Measurements from ENCODE around the gene CD226. TPM values are rescaled to one million over a fixed set of nuclear protein-coding genes. Genes with fewer than 3 reads are reported as not detected.

The CD226 gene
- total and polyA plus RNA-seq, 2 of the 4 experiments (the other 2 are of a cell fraction): 0.29 to 1.1 TPM

DNA sequence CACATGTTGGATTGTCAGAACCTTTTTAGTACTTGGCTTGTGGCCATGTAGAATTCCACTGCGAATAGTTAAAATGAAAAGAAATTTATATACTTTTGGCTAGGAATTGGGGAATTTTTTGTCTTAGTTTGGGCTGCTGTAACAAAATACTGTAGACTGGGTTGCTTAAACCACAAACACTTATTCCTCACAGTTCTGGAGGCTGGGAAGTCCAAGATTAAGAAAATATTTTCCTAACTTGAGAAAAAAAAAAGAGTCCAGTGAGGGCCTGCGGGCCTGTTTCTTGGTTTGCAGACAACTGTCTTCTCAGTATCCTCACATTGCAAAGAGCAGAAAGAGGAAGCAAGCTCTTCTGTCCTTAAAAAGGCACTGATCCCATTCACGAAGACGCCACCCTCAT lies 81.9 kb downstream of the CD226 start:
- Histone ChIP-seq H3K14ac (replicated peaks; ENCODE audit: low read depth, low read length) (no peak overlapping the region), H3K9me1 (ENCODE audit: insufficient read depth, low read length) (no peaks in the 10 kb centered on the region), H2BK5ac (ENCODE audit: low read depth, low read length, poor library complexity, severe bottlenecking) (no peak overlapping the region), H2BK20ac (ENCODE audit: low read depth, low read length) (no peak overlapping the region), H2AK5ac (ENCODE audit: low read depth, low read length) (no peak overlapping the region), H2AFZ (replicated peaks; ENCODE audit: low read length, poor library complexity) (no peak overlapping the region), H3K23ac (ENCODE audit: low read depth, low read length) (no peak overlapping the region), H3K27me3 (ENCODE audit: control insufficient read depth, insufficient read depth, low read length) (no peaks in the 10 kb centered on the region), H3K79me1 (ENCODE audit: low read depth in 1 of 2, low read length in 2 of 2) (no peaks in the 10 kb centered on the region), H3K27ac (ENCODE audit: insufficient read depth, low read length) (no peak overlapping the region), H3K4ac (ENCODE audit: low read depth, low read length) (no peak overlapping the region), H3K4me2 (ENCODE audit: low read depth, low read length) (no peak overlapping the region), H2BK120ac (ENCODE audit: low read depth, low read length) (no peak overlapping the region), H4K20me1 (ENCODE audit: insufficient read depth, low read length) (no peaks in the 10 kb centered on the region), H3K56ac (ENCODE audit: extremely low read depth, insufficient read depth, low read length) (no peak overlapping the region), H3K4me1 (ENCODE audit: control insufficient read depth, insufficient read depth, low read length) (no peaks in the 10 kb centered on the region), H3K9me3 (ENCODE audit: control insufficient read depth, insufficient read depth, low read length) (no peaks in the 10 kb centered on the region), H4K8ac (ENCODE audit: low read depth in 2 of 2, low read length in 2 of 2) (no peak overlapping the region), H3K18ac (ENCODE audit: low read depth, low read length) (no peak overlapping the region), H2AK9ac (replicated peaks; ENCODE audit: low read depth, low read length, poor library complexity) (no peak overlapping the region), H4K5ac (ENCODE audit: low read depth, low read length) (no peak overlapping the region), H3K4me3 (ENCODE audit: insufficient read depth, low read depth, low read length) (no peak overlapping the region), H3K9ac (ENCODE audit: low read depth, low read length) (no peak overlapping the region), H3K36me3 (ENCODE audit: control insufficient read depth, insufficient read depth, low read length) (no peaks in the 10 kb centered on the region), H2BK15ac (ENCODE audit: low read depth, low read length) (no peak overlapping the region), H4K91ac (ENCODE audit: insufficient read depth, low read depth, low read length) (no peak overlapping the region)
- TF ChIP-seq FOS (IDR thresholded peaks at IDR 0.05; ENCODE audit: low read depth, low read length) (no peak), SMC3 (IDR thresholded peaks at IDR 0.05; ENCODE audit: low read depth, low read length) (no peak), POLR2A (IDR thresholded peaks at IDR 0.05; ENCODE audit: low read depth, low read length) (no peak), NFE2L2 (IDR thresholded peaks at IDR 0.05; ENCODE audit: low read depth, low read length) (no peak), RFX5 (IDR thresholded peaks at IDR 0.05; ENCODE audit: low read depth, low read length) (no peak), CEBPB (IDR thresholded peaks at IDR 0.05; ENCODE audit: low read depth, low read length) (no peak), MAFK (IDR thresholded peaks at IDR 0.05; ENCODE audit: low read depth, low read length) (no peak), RCOR1 (IDR thresholded peaks at IDR 0.05; ENCODE audit: insufficient replicate concordance, low read length) (no peak), CHD1 (IDR thresholded peaks at IDR 0.05; ENCODE audit: low read depth, low read length) (no peak), MXI1 (IDR thresholded peaks at IDR 0.05; ENCODE audit: borderline replicate concordance, low read depth, low read length) (no peak), BHLHE40 (IDR thresholded peaks at IDR 0.05; ENCODE audit: low read depth, low read length) (no peak), MAZ (IDR thresholded peaks at IDR 0.05; ENCODE audit: borderline replicate concordance, low read depth, low read length) (no peak), RAD21 (IDR thresholded peaks at IDR 0.05; ENCODE audit: low read length) (no peak)
- TF ChIP-seq, protein P1, sequence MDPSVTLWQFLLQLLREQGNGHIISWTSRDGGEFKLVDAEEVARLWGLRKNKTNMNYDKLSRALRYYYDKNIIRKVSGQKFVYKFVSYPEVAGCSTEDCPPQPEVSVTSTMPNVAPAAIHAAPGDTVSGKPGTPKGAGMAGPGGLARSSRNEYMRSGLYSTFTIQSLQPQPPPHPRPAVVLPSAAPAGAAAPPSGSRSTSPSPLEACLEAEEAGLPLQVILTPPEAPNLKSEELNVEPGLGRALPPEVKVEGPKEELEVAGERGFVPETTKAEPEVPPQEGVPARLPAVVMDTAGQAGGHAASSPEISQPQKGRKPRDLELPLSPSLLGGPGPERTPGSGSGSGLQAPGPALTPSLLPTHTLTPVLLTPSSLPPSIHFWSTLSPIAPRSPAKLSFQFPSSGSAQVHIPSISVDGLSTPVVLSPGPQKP (IDR thresholded peaks at IDR 0.05; ENCODE audit: borderline replicate concordance, low read depth, low read length): no peak
- TF ChIP-seq, protein P2, sequence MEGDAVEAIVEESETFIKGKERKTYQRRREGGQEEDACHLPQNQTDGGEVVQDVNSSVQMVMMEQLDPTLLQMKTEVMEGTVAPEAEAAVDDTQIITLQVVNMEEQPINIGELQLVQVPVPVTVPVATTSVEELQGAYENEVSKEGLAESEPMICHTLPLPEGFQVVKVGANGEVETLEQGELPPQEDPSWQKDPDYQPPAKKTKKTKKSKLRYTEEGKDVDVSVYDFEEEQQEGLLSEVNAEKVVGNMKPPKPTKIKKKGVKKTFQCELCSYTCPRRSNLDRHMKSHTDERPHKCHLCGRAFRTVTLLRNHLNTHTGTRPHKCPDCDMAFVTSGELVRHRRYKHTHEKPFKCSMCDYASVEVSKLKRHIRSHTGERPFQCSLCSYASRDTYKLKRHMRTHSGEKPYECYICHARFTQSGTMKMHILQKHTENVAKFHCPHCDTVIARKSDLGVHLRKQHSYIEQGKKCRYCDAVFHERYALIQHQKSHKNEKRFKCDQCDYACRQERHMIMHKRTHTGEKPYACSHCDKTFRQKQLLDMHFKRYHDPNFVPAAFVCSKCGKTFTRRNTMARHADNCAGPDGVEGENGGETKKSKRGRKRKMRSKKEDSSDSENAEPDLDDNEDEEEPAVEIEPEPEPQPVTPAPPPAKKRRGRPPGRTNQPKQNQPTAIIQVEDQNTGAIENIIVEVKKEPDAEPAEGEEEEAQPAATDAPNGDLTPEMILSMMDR (conservative IDR thresholded peaks at IDR 0.05; ENCODE audit: low read depth, low read length): no peak
- TF ChIP-seq, protein P3, sequence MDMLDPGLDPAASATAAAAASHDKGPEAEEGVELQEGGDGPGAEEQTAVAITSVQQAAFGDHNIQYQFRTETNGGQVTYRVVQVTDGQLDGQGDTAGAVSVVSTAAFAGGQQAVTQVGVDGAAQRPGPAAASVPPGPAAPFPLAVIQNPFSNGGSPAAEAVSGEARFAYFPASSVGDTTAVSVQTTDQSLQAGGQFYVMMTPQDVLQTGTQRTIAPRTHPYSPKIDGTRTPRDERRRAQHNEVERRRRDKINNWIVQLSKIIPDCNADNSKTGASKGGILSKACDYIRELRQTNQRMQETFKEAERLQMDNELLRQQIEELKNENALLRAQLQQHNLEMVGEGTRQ (IDR thresholded peaks at IDR 0.05; ENCODE audit: low read depth, low read length): no peak
- intact Hi-C loops (cut with micrococcal nuclease) (loop anchor here (10.0 kb wide), 1 partner anchor 471 kb away; no protein-coding TSS in a partner anchor), dilution Hi-C loops (cut with HindIII; ENCODE audit: low sequenced_read_pairs, unreplicated experiment) (no loop called here), in situ Hi-C loops (cut with MboI; ENCODE audit: low sequenced_read_pairs) (no loop called here)
- ATAC-seq (ENCODE audit: low read depth) (no peak), DNase-seq (no peak)
- no CpG with 5 or more reads among the region's 4 CpGs for WGBS, 2 experiments (ENCODE audit: extremely low coverage in 2 of 2, insufficient read length in 1 of 2)
- BruUV-seq (replicated peaks): no TSS peak
- POLR2A ChIA-PET (ENCODE audit: unreplicated experiment): no interaction called here
- CTCF ChIA-PET: no interaction called here

Data from IMR-90 (cell line).